GM13976 (cell line): Measurements from ENCODE around the gene CYP1A1.
"Not testable (repeated sequence)": the region's sequence is repeated elsewhere in the genome, so short reads cannot be mapped to it uniquely, and the experiment has no call there.

Source experiments
- DNase-seq: peaks from one replicate; pipeline ENCODE4 v3.0.0; 2012; ENCODE audit warnings: low spot score
- in situ Hi-C: fragments of 300-500 bp; cut with MboI; formaldehyde crosslinking; loops from one replicate; pipeline ENCODE4 v1.12.0; 2022; ENCODE audit warnings: low sequenced_read_pairs, mixed read lengths, inconsistent platforms; ENCODE audit not compliant: unreplicated experiment
- TF ChIP-seq, protein P1 (sequence below): IDR thresholded peaks from 2 replicates; pipeline ENCODE4 v1.5.1; 2012; ENCODE audit warnings: borderline replicate concordance, mild to moderate bottlenecking; ENCODE audit not compliant: insufficient read depth; ENCODE audit errors: extremely low read depth, missing control alignments, control extremely low read depth

Gene CYP1A1

GRCh38 chr15:74742422-74742821 is 17.1 kb upstream of the CYP1A1 start:
- in situ Hi-C loops, result no loop called here
- DNase-seq, result no peak
- TF ChIP-seq, protein P1, sequence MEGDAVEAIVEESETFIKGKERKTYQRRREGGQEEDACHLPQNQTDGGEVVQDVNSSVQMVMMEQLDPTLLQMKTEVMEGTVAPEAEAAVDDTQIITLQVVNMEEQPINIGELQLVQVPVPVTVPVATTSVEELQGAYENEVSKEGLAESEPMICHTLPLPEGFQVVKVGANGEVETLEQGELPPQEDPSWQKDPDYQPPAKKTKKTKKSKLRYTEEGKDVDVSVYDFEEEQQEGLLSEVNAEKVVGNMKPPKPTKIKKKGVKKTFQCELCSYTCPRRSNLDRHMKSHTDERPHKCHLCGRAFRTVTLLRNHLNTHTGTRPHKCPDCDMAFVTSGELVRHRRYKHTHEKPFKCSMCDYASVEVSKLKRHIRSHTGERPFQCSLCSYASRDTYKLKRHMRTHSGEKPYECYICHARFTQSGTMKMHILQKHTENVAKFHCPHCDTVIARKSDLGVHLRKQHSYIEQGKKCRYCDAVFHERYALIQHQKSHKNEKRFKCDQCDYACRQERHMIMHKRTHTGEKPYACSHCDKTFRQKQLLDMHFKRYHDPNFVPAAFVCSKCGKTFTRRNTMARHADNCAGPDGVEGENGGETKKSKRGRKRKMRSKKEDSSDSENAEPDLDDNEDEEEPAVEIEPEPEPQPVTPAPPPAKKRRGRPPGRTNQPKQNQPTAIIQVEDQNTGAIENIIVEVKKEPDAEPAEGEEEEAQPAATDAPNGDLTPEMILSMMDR, result no peak

DNA sequence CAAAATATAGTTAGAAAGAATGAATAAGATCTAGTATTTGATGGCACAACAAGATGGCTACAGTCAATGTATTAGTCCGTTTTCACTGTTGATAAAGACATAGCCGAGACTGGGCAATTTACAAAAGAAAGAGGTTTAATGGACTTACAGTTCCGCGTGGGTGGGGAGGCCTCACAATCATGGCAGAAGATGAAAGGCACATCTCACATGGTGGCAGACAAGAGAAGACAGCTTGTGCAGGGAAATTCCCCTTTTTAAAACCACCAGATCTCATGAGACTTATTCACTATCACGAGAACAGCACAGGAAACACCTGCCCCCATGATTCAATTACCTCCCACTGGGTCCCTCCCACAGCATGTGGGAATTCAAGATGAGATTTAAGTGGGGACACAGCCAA is 12.9 kb upstream of the CYP1A1 start:
- in situ Hi-C loops, DNase-seq: not testable (repeated sequence)

GRCh38 chr15:74735305-74735704 is 10.0 kb upstream of the CYP1A1 start:
- DNase-seq, result no peak
- TF ChIP-seq, protein P1, result no peak
- in situ Hi-C loops, result no loop called here

DNA sequence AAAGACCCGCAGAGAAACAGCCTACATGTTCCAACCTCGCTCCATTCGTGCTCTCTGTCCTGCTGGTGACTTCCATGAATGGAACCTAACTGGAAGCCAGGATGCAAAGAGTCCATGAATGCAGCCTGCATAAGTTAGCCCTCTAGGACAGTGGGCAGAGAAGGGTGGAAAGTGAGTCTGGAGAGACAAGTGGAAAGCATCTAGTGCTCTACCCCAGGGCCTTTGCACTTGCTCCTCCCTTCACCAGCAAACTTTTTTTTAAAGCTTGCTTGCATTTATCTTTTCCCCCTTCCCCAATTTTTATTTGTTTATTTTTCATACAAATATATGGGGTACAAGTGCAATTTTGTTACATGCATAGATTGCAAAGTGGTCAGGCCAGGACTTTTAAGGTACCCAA is 7.9 kb upstream of the CYP1A1 start:
- in situ Hi-C loops, result no loop called here
- no peak for DNase-seq
- TF ChIP-seq, protein P1, result no peak

- in situ Hi-C loops, result no loop called here
- no peak for DNase-seq
- TF ChIP-seq, protein P1, result no peak
Observed at GRCh38 chr15:74732846-74733245, 7.5 kb upstream of the CYP1A1 start.

GRCh38 chr15:74730619-74731316 is 5.4 kb upstream of the CYP1A1 start:
- TF ChIP-seq, protein P1, result no peak
- in situ Hi-C loops, result no loop called here
- DNase-seq, result no peak

DNA sequence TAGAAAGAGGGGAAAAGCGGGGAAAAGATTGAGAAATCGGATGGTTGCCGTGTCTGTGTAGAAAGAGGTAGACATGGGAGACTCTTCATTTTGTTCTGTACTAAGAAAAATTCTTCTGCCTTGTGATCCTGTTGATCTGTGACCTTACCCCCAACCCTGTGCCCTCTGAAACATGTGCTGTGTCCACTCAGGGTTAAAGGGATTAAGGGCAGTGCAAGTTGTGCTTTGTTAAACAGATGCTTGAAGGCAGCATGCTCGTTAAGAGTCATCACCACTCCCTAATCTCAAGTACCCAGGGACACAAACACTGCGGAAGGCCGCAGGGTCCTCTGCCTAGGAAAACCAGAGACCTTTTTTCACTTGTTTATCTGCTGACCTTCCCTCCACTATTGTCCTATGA is 4.0 kb upstream of the CYP1A1 start:
- in situ Hi-C loops, DNase-seq: not testable (repeated sequence)

GRCh38 chr15:74728699-74729098 is 3.4 kb upstream of the CYP1A1 start:
- DNase-seq, in situ Hi-C loops: not testable (repeated sequence)

DNA sequence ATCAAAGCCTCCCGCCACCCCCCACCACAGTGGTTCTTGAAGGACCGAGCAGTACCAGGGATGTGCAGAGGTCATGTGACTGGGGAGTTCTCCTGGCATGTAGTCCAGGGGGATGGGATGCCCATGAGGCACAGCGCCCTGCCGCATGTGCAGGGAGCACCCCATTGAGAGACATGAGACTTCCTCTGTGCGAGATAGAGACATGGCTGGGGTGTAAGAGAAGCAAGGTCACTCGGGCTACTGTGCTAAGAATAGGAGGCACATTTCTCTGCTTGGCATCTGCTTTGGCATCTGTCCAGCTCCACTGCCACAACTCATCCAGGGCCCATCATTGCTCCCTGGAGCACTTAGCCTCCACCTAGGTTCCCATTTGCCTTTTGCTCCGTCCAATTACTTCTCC is 2.4 kb upstream of the CYP1A1 start:
- in situ Hi-C loops, result no loop called here
- no peak for DNase-seq
- TF ChIP-seq, protein P1, result no peak
